ENCODE measurements around the gene PICK1. TPM values are rescaled to one million over a fixed set of nuclear protein-coding genes. Genes with fewer than 3 reads are reported as not detected.
A peak's percentile ranks its signal among the peaks of the same experiment; 100 is the strongest.
"Not testable (repeated sequence)": the region's sequence is repeated elsewhere in the genome, so short reads cannot be mapped to it uniquely, and the experiment has no call there.

The PICK1 gene
- total RNA-seq, 2 donors from 2014 or later = 34.3 to 40.4 TPM

- intact Hi-C loops (cut with DNase I, micrococcal nuclease) = no loop called here
- DNase-seq = no peak
Measured at GRCh38 chr22:38029370-38029769, 27.8 kb upstream of the PICK1 start.

GRCh38 chr22:38029901-38030300, 27.3 kb upstream of the PICK1 start:
- DNase-seq = no peak
- ATAC-seq = no peak

More at GRCh38 chr22:38029370-38029769, 27.8 kb upstream of the PICK1 start:
- ATAC-seq = no peak

DNA sequence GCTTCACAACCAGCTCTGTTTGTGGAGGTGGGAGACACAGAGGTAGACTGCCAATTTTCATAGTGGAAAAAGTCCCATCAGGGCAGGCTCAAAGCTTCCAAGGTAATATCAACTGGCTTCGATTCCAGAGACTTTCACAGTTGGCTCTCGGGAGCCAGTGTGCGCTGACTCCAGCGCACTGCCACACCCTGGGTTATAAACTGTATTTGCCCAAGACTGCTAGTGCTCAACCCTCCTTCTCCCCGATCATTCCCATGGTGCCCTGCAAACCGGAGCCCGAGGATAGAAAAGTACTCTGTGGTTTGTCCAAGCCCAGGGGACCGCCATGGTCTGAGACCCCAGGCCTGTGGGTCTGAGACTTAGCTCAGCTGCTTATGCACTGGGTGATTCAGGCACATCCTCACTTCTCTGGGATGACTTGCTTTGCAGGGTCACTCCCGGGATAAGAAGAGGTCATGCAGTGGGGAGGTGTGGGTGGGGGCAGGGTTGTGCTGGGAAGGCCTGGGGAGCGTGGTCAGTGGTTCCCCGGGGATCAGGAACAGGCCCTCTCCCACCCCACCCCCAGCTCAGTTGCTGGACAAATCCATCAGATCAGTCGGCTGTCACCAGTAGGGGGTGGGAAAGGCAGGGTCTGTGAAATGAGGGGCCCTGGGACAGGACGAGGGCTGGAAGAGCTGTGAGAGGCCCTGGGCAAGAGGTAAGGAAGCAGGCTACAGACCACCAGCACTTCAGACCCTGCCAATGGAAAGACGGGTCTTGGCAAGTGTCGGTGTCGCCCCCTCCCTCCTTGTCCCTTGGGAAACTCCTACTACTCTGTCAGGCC, 26.7 kb upstream of the PICK1 start:
- ATAC-seq = peak; percentile 94
- intact Hi-C loops (cut with DNase I, micrococcal nuclease) = no loop called here
- DNase-seq = peak; percentile 48 to 61

More at GRCh38 chr22:38029901-38030300, 27.3 kb upstream of the PICK1 start:
- intact Hi-C loops (cut with DNase I, micrococcal nuclease) = no loop called here

DNA sequence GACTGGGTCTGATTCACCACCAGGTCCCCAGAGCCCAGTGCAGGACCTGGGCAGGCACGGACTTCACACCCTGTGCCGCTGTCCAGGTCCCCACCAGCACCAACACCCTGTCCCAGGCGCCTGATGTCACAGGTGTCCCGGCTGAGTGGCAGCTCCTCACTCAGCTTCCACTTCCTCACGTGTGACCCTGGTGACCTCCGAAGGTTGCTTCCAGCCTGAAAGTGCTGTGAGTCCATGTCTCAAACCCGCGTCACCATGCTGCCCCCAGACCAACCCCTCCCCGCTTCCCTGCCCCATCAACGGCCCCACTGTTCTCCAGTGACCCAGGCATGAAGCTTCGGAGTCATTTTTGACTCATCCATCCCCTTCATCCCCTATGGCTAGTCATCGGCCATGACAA, 25.7 kb upstream of the PICK1 start:
- no peak for DNase-seq
- intact Hi-C loops (cut with DNase I, micrococcal nuclease) = no loop called here
- no peak for ATAC-seq

- intact Hi-C loops (cut with DNase I, micrococcal nuclease) = no loop called here
- ATAC-seq = no peak
- no peak for DNase-seq
Measured at GRCh38 chr22:38032681-38033521, 24.3 kb upstream of the PICK1 start.

- no peak for ATAC-seq
- DNase-seq = no peak
- intact Hi-C loops (cut with DNase I, micrococcal nuclease) = no loop called here
Measured at GRCh38 chr22:38033522-38034277, 23.5 kb upstream of the PICK1 start.

- intact Hi-C loops (cut with DNase I, micrococcal nuclease) = no loop called here
- peak; percentile 55 to 72 for DNase-seq
- ATAC-seq = peak; percentile 54
Measured at GRCh38 chr22:38034278-38034882, 22.8 kb upstream of the PICK1 start.

- DNase-seq = no peak
- ATAC-seq = no peak
- intact Hi-C loops (cut with DNase I, micrococcal nuclease) = no loop called here
Measured at GRCh38 chr22:38034884-38035529, 22.2 kb upstream of the PICK1 start.

DNA sequence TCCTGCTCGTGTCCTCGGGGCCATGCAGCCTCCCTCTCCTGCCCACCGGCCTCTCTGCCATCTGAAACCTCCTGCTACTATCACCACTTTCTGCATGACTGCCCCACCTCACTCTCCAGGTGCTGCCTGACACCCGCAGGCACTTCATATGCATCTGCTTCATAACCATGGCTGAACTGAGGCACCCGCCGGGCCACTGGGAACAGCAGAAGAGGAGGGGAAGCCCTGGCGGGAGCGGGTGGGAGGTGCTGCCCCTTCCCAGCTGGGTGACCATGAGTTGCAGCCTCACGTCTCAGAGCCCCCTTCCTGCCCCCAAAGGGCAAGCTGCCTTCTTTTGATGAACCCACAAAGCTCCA, 21.7 kb upstream of the PICK1 start:
- ATAC-seq (no peak), DNase-seq (no peak)
- intact Hi-C loops (cut with DNase I, micrococcal nuclease) = no loop called here

DNA sequence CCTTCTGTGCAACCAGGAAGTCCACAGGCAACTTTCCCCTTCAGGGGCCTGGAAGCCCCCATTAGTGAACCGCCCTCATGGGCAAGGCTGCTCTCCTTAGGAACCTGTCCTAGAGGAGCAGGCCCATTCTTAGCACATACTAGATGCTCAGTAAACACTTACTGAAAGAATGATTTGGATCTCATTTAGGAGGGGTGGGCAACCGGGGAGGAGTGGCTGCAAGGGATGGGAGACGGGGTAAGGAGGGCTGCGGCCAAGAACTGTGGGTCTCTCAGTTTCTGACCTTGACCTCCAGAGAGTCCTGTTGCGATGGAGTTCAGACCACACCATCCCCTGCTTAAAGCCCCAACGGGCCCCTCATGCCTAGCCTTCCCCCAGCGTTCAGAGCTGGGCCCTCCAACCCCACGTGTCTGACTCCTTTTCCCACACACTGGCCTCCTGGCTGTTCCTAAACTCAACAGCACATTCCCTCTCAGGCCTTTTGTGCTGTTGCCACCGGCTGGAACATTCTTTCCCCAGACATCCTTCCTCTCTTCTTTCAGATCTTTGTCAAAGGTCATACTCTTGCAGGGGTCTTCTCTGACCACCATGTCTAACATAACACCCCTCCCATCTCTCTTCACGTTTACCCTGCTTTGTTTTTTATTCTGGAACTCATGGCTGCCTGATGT, 20.7 kb upstream of the PICK1 start:
- ATAC-seq (no peak), DNase-seq (no peak)
- intact Hi-C loops (cut with DNase I, micrococcal nuclease) = no loop called here

DNA sequence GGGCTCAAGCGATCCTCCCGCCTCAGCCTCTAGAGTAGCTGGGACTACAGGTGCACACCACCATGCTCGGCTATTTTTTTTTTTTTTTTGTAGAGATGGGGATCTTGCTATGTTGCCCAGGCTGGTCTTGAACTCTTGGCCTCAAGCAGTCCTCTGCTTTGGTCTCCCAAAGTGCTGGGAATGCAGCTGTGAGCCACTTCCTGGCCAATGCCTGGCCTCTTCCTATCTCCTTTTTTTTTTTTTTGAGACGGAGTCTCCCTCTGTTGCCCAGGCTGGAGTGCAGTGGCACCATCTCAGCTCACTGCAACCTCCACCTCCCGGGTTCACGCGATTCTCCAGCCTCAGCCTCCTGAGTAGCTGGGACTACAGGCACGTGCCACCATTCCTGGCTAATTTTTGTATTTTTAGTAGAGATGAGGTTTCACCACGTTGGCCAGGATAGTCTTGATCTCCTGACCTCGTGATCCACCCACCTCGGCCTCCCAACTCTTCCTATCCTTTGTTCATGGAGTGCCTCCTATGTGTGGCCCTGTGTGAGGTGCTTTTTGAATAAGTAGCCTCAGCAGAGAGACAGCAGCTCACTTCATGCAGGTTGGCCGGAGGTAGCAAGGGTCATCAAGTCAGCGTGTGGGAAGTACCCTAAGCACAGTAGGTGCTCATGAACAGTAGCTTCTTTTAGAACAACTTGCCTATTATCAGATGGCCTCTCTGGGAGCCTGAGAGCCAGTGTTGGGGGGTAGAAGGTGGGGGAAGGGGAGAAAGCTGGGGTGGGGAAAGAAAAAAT, 19.6 kb upstream of the PICK1 start:
- intact Hi-C loops (cut with DNase I, micrococcal nuclease) = not testable (repeated sequence)

DNA sequence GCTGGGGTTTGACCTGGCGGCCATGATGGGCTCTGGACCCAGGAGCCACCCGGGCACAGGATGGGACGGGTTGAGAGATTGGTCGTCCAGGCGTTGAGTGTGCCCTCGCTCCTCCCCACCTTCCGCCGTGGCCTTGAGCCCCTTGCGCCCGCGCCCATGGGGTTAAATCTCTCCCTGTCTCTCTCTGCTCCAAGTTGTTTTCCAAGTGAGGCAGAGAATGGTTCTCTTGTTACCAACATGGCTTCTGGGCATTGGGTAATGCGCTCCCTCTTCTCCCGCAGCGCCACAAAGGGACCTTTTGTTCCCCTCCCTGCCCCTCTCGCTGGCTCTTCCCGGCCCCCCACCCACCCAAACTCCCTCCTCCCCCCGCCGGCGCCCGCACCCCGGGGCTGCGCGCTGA, 18.8 kb upstream of the PICK1 start:
- intact Hi-C loops (cut with DNase I, micrococcal nuclease) = no loop called here
- no peak for DNase-seq
- ATAC-seq = no peak

More for the DNA sequence above, 19.6 kb upstream of the PICK1 start:
- not testable (repeated sequence) for ATAC-seq, DNase-seq

DNA sequence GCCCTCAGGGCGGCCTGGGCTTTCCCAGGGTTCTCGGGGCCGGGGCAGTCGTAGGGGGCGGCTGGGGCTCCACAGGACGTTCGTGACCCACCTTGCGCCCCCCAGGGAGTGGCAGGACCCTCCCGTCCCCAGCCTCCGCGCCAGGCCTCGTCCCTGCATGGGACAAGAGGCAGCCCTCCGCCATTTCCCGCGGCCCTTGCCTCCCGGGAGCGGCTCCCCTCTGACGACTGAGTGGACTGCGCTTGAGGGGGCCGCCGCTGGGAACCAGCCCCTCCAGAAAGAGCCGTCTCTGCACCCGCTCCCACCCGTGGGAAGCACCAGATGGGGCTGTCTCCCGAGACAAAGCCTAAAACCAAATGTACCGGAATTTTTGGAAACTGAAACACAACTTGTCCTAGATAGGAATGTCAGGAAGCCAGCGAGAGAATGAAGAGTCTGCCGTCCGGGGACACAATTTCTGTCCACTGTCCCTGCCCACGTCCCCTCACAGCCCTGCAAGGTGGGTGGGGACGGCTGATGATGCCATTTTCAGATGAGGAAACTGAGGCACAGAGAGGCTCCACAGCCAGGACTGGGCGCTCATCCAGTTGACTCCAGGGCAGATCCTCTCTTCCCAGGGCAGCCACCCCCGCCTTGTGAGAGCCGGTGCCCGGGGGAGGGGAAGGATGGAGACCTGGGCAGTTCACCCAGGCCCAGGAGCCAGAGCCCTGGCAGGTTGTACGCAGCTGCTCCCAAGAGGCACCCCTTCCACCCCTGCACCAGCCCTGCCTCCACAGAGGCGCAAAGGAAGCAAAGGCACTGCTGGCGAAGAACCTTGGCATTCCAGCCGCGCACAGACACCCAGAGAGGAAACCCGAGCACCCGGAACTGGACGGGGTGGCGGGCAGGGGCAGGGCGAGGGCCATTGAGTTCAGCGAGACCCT, 18.1 kb upstream of the PICK1 start:
- intact Hi-C loops (cut with DNase I, micrococcal nuclease) = no loop called here
- no peak for DNase-seq
- no peak for ATAC-seq

GRCh38 chr22:38040953-38041759, 16.0 kb upstream of the PICK1 start:
- no peak for ATAC-seq
- DNase-seq = no peak
- intact Hi-C loops (cut with DNase I, micrococcal nuclease) = no loop called here

DNA sequence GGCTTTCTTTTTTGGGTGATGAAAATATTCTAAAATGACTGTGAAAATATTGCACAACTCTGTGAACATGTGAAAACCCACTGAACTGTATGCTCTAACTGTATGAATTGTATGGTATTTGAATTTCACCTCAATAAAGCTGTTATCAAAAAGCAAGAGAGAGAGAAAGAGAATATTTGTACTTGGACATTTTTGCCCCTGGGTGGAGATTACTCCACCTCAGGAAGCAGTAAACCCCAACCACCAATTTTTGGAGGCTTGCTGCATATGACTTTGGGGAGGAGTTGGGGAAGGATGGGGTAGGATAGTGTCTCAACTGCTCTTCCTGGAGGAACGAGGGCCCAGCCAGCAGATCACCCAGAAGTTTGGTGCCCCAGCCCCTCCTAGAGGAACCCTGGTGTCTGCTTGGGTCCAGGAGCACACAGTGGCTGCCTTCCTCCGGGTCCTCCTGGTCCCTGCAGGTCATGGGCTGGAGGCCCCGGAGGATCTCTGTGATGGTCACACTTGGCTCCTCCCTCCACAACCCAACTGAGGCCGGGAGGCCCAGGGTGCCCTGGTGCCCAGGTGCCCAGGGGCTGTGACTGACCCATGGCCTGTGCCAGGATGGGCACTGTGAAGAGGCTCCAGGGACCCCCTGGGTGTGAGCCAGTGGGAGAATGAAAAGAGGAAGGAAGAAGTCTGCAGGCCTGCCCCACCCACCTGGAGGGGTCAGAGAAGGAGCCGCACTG, 15.3 kb upstream of the PICK1 start:
- no peak for DNase-seq

More for the DNA sequence above, 15.3 kb upstream of the PICK1 start:
- no peak for ATAC-seq
- intact Hi-C loops (cut with DNase I, micrococcal nuclease) = no loop called here

All from left colon (tissue), 2 donors.